ENCODE data around the gene NDUFS6.

NDUFS6 gene

DNA sequence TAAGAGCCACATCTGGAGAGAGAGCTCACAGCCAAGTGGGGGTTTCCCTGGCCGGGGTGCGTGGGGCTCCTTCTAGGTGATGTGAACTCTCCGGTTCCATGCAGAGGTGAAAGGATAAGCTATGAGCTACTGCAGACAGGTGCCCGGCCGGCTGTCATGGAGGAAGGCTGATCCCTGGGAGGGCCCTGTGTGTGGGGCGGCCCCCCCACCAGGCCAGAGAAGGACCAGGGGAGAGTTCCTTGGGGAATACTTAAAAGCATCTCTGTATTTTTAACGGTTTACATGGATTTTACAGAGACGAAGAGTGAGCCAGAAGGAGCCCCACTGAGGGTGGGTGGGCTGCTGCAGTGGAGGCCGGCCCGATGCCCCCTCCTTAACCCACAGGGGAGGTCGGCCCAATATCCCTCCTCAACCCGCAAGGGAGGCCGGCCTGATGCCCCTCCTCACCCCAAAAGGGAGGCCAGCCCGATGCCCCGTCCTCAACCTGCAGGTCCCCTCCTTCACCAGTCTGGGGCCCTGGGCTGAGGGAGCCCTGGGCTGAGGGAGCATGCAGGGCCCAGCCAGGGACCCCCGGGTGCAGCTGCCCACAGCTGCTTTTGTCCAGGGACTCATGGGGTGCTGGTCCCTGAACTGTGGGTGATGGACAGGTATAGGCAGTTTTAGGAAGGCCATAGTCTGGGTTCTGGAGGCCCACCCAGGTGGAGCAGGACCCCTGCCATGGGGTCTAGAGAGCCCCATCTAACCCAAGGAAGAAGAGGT lies 33.5 kb upstream of the NDUFS6 start:
- DNase-seq: no peak

DNA sequence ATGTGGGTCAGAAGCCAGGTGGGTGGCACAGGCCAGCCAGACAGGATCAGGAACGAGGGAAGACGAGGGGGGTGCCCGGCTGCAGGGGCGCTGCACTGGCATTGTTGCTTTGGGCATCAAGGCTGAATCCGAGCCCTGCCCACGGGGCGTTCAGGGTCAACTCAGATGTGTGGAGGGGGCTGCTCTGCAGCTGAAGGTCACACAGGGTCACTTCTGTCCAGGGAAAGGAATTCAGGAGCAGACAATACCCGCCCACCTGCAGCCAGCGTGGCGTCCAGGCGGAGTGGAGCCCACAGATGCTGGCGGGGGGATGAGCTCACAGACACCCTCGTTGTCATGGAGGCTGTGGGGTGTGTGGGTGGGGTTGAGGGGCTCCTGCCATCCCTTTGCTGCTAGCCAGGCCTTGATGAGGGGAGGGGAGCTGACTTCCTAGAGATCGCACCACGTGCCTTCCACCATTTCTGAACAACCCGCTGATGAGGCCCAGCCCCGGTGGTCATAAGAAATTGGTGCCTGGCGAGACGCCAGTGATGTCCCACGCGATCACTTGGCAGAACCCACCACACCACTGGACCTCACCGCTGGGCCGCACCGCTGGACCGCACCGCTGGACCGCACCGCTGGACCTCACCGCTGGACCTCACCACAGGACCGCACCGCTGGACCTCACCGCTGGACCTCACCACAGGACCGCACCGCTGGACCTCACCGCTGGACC lies 32.8 kb upstream of the NDUFS6 start:
- no peak for DNase-seq

DNA sequence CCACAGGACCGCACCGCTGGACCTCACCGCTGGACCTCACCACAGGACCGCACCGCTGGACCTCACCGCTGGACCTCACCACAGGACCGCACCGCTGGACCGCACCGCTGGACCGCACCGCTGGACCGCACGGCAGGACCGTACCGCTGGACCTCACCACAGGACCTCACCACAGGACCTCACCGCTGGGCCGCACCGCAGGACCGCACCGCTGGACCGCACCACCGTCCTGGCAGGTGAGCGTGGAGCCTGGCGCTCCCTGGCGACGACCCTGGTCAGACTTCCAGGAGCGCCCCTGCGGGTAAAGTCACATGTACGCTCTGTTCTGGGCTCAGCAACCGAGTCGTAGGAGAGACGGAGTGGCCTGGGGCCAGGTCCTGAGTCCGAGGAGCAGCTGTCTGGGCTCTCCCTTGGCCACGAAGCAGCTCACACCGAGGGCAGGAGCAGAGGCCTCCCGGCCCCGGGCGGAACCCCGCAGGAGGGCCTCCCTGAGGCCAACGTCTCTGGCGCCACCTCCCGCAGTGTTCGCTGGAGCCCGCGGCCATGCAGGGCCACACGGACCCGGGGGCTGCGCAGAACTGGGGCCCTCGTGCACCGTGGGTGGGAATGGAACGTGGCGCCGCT lies 32.1 kb upstream of the NDUFS6 start:
- DNase-seq: no peak

DNA sequence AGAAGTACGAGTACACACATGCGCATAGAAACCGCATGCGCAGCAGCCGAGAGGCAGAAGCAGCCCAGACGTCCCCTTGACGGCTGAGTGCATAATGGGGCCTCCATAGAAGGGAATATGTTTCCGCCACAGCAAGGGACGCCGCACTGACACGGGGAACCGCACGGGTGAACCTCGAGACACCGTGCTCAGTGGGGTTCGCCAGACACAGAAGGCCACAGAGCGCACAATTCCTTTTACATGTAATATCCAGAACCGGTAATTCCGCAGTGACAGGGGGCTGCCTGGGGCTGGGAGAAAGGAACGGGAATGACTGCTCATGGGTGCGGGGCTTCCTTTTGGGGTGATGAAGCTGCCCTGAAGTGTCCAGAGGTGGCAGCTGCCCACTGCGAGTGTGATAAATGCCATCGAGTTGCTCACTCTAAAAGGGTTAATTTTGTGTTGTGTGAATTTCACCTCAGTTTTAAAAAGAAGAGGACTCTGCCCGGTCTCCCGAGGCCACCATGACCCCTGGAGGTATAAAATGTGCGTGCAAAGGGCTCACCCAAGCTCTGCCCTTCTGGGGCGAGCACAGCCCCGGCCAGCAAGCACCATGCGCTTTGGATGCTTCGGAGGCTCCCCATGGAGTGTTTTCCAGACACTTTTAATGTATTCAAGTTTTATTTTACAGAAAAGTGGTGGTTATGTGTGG lies 31.3 kb upstream of the NDUFS6 start:
- no peak for DNase-seq

DNA sequence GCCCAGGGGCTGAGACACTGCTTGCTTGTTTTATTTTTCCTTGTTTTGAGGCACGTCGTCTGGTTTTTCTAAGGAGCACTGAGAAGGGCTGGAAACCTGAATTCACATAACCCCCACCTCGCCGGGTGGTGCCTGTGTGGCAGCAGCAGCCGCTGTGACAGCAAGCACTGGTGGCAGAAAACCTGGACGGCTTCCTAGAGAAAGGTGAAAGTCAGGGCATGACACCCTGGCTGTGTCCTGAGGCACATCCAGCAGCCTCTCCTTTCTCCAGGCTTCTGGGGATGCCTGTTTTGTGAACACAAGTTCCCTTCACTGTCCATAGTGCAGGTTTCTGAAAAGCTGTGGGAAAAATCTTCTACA lies 30.8 kb upstream of the NDUFS6 start:
- no peak for DNase-seq

DNA sequence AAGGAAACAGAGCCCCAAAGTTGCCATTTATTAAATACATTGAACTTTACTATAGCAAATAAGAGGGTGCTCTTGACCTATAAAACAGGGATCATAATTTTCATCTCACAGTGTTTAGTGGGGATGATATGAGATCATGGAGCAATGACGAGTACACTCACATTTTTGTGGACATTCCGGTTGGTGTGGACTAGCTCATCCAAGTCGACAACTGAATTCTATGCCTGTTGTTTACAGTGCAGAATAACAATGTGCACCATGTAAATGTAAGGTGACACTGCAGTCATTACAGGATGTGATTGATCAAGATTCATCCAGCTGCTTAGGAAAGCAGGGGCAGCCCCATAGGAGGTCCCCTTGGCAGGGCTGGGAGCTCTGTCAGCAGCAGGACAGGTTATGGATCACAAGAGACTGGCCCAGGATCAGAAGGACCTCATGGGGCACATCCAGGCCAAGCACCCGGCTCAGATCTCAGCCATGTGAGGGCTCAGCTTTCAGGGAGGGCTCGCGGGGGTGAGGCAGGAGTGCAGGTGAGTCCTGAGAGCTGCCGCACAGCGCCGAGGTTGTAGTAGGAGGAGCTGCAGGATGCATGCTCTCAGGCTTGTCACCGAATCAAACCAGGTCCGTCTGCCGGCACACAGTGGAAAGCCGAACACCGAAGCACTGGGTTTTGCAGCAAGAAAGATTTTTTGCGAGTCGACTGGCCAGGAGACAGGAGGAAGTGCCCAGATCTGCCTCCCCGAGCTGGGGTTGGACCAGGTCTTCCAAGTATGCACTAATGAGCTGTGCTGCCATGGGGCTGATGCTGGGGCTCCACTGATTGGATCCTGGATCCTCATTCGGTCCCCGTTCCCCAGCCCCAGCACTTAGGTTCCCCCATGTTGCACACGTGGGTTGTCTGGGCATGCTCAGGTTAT lies 29.8 kb upstream of the NDUFS6 start:
- no peak for DNase-seq

DNA sequence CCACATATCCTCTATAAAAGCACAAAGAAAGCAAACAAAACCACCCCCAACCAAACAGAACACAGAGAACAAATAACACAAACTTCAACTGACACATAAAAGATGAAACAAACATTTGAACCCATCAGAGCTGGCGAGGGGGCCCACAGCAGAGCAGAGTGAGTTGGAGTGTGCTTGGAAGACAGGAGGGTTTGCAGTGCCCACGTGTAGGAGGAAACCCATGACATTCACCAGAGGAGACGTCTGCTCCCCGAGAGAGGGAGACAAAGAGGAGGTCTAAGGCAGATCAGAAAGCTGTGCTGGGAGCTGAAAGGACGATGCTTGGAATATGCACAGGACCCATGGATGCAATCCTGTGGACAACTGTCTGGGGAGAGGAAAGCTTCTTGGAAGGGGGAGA lies 28.6 kb upstream of the NDUFS6 start:
- no peak for DNase-seq

DNA sequence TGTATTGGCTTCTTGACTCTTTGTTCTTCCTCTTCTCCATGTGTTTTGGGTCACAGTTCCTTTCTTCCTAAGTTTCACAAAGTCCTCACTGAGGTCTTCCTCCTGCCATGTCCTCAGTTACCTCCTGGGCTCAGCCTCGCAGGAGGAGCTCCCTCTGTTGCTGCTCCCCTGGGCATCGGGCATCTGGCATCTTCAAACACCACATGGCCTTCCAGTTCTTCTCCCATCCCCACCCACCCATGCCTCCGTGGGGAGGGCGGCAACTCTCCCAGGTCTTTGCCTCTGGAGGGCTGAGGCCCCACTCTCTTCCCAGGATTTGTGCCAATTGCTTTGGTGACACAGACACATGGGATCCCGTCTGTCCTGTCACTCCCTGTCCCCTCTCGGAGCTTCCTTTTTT lies 24.4 kb upstream of the NDUFS6 start:
- no peak for DNase-seq

DNA sequence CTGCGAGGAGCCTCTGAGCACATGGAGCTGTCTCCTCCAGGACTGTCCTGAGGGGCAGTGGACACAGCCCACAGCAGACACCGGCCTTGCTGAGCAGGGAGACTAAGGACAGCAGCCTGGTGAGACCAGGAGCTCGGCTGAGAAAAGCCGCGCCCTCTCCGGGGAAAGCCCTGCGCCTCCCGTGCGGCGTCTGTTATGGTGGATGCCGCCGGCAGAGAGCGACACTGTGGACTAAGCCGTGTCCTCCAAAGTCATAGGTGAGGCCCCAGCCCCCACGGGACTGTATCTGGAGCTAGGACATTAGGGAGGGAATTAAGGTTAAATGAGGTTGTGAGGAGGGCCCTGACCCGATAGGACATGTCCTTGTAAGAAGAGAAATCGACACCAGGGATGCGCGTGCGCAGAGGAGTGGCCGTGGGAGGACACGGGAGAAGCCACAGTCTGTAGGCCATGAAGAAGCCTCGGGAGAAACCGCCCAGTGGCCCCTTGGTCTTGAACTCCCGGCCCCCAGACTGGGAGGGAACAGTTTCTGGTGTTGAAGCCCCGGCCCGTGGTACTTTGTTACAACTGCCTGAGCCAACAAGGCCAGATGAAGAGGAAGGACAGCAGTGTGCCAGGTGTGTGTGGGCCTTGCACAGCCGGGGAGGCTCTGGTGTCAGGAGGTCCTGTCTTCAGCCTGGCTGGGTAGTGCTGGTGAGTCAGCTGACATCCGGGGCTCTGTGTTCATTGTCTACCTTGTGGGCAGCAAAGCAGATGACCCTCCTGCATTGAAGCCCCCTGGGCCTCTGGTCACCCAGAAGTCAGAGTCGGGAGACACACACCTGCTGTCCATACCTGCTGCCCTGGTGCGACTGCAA lies 23.7 kb upstream of the NDUFS6 start:
- DNase-seq: no peak

DNA sequence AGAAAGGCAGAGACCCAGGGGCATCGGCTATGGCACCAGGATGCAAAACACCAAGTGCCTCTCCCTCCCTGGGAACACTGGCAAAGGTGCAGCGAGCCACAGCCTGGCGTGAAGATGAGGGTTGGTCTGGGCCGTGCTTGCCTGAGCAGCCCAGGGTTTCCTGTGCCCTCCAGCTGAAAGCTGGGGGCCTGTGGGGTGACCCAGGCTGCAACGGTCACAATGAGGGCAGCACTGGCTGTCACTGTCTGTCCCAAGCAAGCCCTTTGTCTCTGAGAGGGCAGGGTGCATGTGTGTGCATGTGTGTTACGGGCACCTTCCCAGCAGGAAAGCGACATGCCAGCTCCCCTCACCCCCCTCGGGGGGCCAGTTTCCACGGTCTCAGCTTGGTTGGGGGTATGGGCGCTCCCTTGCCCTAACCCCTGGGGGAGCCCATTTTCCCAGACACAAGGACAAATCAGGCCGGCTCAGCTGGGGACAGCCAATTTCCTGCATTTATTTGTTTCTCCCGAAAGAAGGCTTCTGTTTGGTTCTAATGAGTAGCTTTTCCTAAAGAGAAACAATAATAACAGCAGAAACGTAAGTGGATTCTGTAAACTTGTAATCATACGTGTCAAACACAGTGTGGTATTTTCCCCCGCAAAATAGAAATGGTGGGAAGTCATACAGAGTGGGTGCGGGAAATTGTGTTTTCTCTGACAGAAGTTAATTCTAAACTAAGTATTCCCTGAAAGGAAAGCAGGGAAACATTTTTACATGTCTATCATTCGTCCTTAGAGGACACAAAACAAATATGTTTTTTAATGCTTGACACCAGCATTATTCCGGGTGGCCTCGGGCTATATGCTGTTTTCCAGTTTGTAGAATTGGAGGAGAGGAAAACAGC lies 22.8 kb upstream of the NDUFS6 start:
- DNase-seq: no peak

DNA sequence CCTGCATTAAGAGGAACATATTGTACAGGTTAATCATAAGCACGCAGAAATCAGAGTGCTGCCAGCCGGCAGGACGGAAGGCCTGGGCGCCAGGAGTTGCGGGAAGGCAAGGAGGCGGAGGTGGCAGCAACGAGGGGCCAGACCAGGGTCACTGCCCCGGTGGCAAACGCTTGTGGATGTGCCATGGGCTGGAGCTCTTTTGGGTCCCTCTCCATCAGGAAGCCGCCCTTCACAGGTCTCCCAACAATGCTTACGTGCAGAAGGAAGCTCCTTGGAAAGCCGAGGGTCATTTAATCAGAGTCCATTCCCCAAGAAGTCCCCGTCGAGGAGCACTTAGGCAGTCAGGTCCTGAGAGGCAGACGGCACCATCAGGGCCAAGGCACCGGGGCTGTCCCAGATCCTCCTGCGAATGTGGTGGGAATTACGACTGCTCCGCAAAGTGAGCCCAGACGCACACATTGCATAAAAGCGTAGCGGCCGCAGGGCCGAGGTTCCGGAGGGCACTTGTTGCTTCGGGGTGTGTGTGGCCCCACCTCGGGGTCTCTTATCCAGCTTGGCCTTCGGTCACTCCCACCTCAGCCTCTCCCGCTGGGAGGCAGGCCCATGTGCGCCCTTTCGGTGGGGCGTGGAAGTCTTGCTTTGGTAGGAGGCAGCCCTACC lies 22.1 kb upstream of the NDUFS6 start:
- DNase-seq: no peak

DNA sequence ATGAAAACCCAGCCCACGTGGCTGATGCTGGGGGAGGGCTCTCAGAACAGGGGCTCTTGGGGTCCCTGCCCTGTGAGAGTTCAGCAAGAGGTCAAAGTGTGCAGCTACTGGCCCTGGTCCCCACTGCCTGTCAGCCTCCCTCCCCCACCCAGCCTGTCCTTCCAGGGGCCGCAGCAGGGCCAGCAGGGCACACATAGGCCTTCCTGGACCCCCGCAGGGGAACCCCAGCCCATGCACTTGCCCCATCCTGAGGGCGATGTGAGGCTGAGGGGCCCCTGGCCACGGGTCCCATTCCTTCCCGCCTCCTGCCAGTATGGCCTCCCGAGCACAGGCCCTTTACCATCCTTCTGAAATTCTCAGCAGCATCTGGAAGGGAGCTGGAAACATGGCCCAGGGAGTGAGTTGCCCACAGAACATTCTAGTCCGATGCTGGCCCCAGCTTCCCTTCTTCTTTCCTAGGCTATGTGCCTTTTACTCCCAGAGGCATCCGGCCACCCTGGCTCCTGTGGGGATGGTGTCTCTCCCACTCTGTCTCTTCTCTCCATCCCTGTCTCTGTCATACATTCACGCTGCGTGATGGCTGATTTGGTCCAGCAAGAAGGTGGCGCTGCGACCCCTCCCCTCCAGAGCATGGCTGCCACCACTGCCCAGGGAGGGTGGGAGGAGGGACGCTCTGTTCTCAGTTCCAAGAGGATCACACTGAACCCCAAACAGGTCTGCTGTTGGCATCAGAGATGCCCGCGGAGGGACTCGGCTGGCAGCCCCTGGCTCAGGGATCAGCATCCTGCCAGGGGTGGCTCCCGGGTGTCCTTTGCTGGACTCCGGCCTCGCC lies 21.2 kb upstream of the NDUFS6 start:
- no peak for DNase-seq

DNA sequence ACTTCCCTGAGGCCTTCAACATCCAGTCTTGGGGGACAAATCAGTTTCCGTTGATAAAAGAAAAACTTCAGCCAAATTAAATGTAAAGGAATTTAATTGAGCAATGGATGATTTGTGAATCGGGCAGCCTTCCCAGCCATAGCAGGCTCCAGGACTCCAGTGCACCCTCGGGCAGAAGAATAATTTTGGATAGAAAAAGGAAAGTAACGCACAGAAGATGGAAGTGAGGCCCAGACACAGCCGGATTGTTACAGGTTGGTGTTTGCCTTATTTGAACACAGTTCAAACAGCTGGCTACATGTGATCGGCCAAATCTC lies 20.6 kb upstream of the NDUFS6 start:
- no peak for DNase-seq

DNA sequence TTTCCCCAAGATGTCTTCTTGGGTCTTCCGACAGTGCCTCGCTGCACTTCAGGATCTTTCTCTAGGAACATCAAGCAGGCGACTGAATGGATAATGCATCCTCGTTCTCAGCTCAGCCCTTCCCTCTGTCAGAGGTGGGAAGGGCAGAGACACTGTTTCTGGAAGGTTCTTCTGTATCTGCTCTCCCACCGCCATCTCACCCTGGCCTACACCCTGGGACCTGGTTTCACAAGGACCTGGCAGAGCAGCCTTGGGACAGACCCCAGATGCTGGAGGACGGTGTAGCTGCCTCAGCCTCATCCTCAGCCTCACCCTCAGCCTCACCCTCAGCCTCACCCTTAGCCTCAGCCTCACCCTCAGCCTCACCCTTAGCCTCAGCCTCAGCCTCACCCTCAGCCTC lies 20.1 kb upstream of the NDUFS6 start:
- no peak for DNase-seq

DNA sequence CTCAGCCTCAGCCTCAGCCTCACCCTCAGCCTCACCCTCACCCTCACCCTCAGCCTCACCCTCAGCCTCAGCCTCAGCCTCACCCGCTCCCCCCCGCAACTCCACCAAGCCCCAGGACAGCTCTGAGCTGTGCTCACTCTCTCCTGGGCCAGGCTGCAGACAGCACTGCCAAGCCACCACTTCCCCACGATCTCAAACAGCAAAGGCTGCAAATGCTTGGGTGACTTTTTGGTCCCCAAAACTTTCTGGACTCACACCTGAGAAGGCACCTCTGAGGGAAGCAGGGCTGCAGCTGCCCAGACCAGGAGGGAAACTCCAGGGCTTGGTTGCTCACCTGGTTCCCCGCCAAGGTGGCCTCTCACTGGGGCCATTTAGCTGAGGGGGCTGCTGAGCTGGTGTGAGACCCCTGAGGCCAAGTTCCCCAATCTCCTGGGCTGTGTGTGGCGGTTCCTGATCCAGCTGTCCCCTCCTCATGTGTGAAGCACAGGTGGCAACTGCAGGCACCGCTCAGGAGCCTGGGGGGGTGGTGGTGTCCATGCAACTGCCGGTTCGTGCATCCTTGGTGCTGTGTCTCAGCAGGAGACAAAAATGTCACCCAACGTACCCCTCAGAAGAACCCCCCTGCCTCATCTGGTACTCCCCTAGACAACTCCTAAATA lies 19.4 kb upstream of the NDUFS6 start:
- no peak for DNase-seq

DNA sequence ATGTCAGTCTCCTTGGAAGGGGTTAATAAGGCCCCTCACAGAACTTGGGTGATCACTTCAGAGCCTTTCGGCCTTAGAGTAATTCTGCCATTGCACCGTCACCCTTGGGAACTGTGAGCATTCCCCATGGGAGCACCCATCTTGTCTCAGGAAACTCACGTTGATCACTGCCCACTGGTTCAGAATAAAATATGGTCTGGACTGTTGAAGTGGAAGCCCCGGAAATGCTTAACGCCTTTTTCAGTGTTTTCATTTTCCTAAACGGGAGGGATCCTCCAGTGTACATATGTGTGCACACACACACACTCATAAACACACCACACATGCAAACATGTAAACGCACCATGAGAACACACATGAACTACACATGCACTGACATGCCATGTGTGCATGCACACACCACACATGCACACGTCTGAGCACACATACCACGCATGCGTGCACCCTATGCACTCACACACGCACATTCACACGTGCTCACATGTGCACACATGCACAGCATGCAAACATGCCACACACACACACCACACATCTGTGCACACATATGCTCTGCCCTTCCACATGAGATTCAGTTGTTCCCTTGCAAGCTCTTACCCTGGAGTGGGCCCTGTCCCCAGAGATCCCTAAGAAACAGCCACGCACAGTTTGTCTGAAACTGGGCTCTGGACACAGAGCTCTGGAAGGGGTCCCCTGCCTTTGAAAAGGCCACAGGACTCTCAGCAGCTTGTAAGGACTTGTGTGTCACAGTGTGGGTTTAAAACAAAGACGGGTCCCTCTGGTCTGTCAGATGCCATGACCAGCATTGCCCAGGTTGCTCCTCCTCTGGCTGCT lies 18.6 kb upstream of the NDUFS6 start:
- DNase-seq: no peak

DNA sequence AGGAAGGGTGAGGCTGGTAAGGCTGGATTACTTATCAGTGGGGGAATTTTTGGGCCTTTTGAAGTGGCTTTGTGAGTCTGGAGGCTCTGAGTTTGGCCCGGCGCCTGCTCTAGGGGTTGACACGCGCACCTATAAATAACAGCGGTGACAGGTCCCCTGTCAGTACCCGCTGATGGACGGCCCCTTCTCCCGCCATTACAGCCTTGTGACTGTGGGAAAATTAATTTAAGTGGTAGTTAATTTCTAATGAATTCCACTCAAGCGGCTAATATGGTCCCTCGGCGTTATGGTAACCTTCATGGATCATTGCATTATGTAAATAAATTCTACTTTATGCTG lies 18.0 kb upstream of the NDUFS6 start:
- DNase-seq: no peak
